ENCODE data around the gene ARHGAP22.
"Not testable (repeated sequence)": the region's sequence is repeated elsewhere in the genome, so short reads cannot be mapped to it uniquely, and the experiment has no call there.

Gene ARHGAP22

DNA sequence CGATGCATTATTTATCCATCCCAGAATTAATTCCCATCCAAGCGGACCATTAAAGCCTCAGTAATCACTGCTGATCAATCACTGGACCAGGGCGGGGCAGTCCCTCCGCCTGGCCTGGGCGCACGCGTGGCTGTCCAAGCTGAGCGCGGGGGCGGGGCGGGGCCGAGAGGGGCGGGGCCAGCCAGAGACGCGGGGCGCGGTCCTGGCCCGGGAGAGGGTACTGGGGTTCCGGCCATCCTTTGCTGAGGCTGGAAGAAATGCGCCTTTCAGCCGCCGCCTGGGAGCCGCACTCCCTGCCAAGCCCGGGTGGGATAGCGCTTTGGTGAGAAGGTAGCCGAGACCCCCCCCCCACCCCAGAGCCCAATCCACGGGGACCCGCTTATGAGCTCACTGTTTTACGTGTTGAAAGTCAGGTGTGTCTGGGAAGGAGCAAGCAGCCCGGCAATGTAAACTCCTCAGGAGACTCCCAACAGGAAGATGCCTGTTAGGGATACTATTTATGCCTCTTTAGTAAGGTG, at the start of gene ARHGAP22:
Gene ARHGAP22, minus strand, starts transcription at position 83 of the 518 bp plus-strand sequence. CDS start 277 bp downstream, outside the sequence.
- DNase-seq = no peak

DNA sequence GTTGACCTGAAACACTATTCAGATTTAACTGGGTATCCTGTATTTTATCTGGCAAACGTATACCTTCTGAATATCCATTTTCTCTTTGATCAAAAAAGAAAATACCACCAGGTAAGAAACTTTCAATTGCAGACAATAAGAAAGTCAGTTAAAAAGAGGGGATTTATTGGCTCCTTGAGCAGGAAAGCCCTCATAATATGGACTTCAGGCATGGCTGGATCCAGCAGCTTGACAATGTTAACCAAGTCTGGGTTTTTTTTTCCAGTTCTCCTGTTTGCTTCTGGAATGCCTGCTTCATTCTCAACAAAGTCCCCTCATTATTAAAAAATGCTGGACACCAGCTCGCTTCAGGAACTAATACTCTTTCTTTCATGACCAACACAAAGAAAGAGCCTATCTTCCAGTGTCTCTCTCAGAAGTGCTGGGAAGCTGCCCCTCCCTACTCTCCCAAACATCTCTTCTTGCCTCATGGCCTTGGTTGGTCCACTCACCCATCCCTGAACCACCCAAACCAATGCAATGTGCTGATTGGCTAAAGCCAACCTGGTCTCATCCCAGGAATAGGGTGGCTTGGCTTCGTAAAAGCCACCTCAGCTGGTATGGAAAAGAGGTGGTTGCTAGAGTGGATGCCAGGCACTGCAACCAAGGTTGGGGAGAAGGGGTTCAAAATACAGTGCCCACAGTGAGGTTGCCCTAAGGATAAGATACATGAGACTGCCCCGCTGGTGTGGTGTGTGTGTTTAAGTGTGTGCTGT, 49.2 kb upstream of the ARHGAP22 start:
- no peak for DNase-seq

DNA sequence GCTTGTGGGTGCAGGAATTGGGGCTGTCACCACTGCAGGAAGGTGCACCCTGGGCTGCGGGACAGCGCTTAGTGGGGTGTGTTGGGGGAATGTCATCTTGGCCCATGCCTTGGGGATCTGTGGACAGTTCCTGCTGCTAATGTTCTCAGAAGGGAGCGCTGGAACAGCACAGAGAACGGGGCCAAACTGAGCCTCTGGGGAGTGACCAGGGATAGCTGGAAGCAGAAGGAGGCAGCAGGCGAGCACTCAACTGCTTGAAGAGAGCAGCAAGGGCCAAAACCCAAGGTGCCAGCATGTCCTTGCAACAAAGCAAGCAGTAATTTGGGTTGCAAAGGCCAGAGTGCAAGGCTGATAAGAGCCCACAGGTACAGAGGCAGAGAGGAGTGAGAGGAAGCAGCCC, 48.5 kb upstream of the ARHGAP22 start:
- DNase-seq = no peak

DNA sequence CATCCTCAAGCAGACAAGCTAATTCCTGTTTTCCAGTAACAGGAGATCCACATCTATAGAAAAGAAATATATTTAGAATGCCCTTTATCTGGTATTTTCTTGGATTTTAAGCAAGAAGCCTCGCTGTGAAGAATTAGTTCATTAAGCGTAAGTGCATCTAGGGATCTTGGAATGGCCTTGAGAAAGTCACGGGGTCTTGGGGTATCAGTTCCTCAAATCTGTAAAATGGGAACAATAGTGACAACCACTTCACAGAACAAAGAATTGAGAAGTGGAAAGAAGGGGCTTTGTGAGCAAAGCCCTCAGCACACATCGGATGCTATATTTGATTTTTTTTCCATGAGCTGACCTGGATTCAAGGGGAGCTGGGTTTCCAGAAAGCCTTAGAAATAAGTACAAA, 47.5 kb upstream of the ARHGAP22 start:
- DNase-seq = no peak

GRCh38 chr10:48651839-48652238, 47.0 kb upstream of the ARHGAP22 start:
- no peak for DNase-seq

DNA sequence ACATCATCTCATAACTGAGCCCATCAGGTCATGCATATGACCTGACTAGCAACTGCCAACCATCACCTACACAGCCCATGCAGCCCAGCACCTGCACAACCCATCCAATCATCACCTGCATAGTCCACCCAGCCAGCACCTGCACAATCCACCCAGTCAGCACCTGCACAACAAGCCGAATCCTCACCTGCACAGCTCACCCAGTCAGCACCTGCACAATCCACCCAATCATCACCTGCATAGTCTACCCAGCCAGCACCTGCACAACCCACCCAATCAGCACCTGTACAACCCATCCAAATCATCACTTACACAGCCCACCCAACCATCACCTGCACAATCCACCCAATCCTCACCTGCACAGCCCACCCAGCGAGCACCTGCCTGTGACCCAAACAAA, 46.4 kb upstream of the ARHGAP22 start:
- DNase-seq = no peak

DNA sequence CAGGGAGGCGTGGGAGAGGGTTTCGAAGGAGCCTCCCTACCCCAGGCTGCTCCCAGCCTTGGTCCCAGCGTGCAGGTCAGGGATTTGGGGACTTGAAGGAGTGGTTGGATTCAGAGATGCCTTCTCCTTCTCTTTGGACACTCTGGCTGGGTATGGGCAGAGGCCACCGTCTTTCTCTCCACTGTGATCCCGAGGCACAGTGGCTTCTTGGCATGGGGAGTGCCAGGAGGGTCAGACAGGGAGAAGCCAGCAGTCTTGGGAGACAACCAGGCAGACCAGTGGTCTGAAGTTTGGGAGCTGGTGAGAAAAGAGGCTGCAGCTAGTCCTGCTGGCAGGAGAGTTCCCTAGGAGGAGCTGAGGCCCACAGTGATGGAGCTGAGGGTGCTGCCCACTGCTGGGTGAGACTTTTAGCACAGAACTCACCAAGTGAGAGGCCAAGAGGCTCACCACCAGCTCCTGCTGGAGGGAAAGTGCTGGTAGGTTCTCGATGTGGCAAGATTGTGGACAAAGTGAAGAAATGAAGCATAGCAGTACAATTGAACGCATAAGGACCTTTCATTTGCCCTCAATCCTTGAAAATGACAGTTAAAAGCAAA, 44.6 kb upstream of the ARHGAP22 start:
- no peak for DNase-seq

DNA sequence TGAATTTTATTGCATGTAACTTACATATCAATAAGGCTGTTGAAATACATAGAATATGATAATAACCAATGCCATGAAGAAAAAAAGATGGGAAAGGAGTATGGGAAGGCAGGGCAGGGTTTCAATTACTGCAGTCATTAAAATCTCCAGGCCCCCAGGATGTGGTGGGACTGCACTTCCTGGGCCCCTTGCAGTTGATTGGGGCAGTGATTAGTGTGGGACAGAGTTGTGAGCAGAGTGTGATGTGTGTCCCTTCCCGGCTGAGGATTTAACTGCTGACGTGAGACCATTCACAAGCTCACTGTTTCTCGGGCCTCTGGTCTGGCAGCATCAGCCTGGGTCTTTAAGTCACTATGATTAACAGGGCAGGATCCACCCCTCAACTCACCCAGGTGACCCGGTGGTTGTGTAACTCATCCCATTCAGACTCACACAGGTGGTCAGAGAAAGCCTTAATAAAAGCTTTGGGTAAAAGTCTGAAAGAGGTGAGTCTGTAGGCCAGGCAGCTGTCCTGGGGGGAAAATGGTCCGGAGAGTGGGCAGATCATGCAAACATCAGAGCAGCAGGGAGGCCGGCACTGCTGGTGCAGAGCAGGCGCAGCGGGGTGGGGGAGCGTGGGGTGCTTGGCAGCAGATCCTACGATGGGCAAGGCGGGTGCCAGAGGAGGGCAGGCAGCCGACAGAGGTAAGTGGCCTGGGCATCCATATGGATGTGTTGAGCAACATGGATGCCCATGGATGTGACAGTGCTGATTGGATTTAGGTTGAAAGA, 43.5 kb upstream of the ARHGAP22 start:
- DNase-seq = no peak

- DNase-seq = not testable (repeated sequence)
Measured at GRCh38 chr10:48647073-48647472, 42.2 kb upstream of the ARHGAP22 start.

DNA sequence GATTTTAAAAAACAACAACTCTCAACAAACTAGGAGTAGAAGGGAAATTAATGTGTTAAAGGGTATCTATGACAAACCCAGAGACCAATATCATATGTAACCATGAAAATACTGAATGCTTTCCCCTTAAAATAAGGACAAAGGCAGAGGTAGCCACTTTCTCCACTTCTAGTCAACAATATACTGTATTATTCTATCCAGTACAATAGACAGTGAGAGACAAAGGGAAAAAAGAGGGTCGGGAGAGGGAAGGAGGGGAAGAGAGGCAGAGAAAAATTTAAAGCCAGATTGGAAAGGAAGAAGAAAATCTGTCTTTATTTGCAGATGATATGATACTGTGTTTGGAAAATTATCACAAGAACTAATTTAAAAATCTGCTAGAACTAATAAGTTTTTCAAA, 40.7 kb upstream of the ARHGAP22 start:
- DNase-seq = no peak

DNA sequence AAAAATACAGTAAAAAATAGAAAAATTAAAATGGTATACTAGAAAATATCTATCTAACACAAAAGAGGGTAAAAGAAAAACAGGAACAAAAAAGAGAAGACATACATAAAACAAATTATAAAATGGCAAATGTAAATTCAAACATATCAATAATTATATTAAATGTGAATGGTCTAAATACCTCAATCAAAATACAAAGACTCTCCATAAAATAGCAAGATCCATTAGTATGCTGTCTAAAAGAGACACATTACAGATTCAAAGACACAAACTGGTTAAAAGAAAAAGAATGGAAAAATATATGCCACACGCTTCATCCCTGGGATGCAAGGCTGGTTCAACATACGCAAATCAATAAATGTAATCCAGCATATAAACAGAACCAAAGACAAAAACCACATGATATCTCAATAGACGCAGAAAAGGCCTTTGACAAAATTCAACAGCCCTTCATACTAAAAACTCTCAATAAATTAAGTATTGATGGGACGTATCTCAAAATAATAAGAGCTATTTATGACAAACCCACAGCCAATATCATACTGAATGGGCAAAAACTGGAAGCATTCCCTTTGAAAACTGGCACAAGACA, 36.3 kb upstream of the ARHGAP22 start:
- DNase-seq = not testable (repeated sequence)

- no peak for DNase-seq
Measured at GRCh38 chr10:48640326-48640725, 35.5 kb upstream of the ARHGAP22 start.

DNA sequence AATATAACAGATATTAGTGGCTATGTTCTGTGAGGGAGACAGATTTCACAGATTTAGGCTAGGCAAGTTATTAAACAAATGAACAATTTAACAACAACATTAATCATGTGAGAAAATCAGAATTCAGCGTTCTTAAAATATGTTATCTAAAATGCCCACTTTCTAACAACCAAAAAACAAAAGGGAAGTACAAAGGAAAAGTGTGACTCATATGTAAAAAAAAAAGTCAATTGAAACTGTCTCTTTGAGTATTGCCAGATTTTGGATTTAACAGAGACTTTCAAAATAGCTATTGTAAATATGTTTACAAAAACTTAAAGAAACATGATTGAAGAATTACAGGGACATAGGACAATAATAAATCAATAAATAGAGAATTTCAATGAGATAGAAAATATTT, 34.8 kb upstream of the ARHGAP22 start:
- no peak for DNase-seq

GRCh38 chr10:48638739-48639527, 34.1 kb upstream of the ARHGAP22 start:
- DNase-seq = no peak

- no peak for DNase-seq
Measured at GRCh38 chr10:48638158-48638557, 33.3 kb upstream of the ARHGAP22 start.

- no peak for DNase-seq
Measured at GRCh38 chr10:48636901-48637300, 32.0 kb upstream of the ARHGAP22 start.

DNA sequence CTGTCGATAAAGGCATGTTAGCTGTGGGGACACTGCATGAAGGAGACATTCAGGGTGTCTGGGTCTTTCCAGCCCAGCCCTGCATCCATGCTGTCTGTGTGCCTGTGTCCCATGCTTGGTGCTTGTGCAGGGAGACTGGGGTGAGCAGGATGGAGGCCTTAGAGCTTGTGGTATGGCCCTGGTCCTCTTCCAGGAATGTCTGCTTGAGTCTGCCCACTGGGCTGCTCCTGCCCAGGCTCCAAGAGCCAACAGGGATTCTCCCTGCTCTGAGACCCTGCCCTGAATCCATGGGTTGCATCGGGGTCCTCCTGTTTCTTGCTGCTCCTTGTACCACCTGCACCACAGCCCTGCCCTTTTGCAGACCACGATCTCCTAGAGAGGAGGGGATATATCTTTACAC, 31.4 kb upstream of the ARHGAP22 start:
- no peak for DNase-seq

GRCh38 chr10:48634984-48635557, 30.2 kb upstream of the ARHGAP22 start:
- no peak for DNase-seq

GRCh38 chr10:48634198-48634983, 29.5 kb upstream of the ARHGAP22 start:
- peak; percentile 19 for DNase-seq

- DNase-seq = no peak
Measured at GRCh38 chr10:48633381-48634197, 28.7 kb upstream of the ARHGAP22 start.

Data from CD4-positive, alpha-beta T cell treated with Interleukin-17A for 1 hour (primary cell).